Daoy (cell line): ENCODE data around the gene PALS2. TPM values are rescaled to one million over a fixed set of nuclear protein-coding genes. Genes with fewer than 3 reads are reported as not detected.

Experiments used
- DNase-seq: peaks from one replicate; pipeline ENCODE4 v3.0.0-alpha.2; 2015; ENCODE audit warnings: low read depth
- total RNA-seq: library from RNA; depleted of rRNA; stranded (reverse); fragments of >200 nt; shearing (Covaris generic); gene quantifications from 2 replicates; pipeline ENCODE4 v1.2.3, GENCODE V29; 2014; rRNA removed

PALS2 gene
- 51.1 and 55.8 TPM in 2 replicates for total RNA-seq

DNA sequence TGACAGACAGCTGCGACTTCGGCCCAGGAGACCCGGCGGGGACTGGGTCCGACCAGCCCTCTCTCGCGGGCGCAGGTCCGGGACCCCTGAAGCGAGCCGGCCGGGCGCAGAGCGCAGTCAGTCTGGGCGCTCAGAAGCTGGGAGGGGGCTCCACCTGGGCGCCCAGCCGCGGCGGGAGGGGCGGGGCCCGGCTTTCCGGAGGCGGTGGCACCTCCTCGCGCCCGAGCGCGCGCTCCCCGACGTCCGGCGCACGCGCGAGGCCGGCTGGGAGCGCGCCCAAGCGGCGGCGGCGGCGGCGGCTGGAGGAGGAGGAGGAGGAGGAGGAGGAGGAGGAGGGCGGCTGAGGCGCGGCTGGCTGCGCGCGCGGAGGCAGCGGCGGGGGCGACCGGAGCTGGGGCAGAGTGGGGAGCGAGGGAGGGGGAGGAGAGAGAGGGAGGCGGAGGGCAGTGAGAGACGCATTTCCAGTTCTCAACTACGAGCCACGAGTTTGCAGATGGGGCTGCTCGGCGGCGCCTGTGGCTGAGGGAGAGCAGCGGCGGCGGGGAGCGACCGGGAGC lies at the start of gene PALS2:
Gene PALS2, plus strand, starts transcription at position 456 of the 557 bp plus-strand sequence. CDS start 50,216 bp downstream, outside the sequence.
- DNase-seq = peak; percentile 94

DNA sequence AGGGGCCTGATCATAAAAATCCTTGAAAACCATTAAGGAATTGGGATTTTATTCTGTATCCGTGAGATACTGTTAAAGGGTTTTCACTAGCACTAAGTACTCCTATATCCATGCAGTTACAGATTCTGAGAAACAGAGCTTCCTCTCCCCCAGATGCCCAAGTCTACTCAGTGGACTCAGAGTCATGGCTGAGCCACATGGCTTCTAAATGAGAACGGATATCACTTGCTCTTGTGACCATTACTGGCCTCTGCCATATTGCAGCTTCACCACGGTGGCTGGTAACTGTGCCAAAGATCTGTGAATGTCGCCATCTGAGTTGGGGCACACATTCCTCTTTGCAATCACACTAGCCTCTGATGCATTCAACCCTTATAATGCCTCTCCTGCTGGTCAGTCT lies 42.0 kb upstream of the PALS2 start:
- no peak for DNase-seq

DNA sequence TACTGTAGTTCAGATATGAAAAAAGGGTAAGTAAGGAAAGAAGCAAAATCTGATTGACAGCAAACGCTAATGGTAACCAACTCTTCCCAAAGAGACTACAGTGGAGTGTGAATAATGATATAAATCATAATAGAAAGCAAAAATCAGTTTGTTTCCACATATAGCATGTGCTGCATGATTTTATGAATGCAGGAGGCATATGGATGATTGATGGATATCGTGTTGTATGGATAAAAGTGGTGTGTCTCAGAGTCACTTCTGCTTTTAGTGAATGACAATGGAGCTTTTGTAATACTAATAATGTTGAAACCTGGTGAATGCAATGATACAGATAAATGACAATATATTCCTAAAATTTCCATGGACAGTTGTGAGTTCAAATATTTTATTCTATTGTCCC lies 36.6 kb upstream of the PALS2 start:
- no peak for DNase-seq

DNA sequence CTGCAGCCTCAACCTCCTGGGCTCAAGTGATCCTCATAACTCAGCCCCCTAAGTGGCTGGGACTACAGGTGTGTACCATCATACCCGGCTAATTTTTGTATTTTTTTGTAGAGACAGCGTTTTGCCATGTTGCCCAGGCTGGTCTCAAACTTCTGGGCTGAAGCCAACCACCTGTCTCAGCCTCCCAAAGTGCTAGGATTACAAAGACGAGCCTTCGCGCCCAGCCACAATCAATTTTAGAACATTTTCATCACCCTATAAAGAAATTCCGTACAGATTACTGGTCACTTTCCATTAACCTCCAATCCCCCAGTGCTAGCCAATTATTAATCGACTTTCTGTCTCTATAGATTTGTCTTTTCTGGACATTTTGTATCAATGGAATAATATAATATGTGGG lies 32.3 kb upstream of the PALS2 start:
- no peak for DNase-seq

GRCh38 chr7:24545215-24545614 lies 28.0 kb upstream of the PALS2 start:
- no peak for DNase-seq

DNA sequence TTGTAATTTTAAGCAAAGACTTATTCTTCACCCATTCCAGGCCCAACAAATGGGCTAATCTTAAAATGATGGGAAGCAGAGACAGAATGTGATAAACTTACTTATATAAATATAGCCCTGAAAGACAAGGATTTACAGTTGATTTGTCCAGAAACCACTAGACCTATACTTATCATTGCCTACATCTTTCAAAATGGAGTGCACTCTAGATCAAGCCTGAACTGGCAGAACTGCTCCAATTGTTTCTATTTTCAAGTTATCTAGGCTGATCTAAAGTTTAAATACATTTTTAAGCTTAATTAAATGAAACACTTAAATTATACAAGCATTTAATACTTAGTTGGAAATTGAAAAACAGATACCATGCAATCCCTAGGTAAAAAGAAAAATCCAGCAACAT lies 24.9 kb upstream of the PALS2 start:
- DNase-seq = no peak

DNA sequence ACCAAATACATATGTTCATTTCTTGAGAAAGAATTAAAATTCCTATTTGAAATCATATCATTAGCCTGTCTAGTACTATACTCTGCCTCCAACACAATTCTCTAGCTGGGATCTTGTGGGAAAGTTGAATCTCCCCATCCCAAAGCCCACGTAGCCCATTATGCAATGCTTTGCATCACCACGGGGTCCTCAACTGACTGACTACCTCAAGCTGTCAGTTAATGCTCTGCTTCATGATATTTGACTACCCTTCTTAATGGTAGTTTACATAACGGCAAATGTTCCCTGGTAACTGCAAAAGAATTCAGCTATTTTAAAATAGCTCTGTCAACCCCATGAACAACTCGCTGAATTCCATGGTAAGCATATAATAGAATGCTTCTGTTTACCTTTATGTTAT lies 23.3 kb upstream of the PALS2 start:
- no peak for DNase-seq

GRCh38 chr7:24555184-24555583 lies 18.1 kb upstream of the PALS2 start:
- no peak for DNase-seq

DNA sequence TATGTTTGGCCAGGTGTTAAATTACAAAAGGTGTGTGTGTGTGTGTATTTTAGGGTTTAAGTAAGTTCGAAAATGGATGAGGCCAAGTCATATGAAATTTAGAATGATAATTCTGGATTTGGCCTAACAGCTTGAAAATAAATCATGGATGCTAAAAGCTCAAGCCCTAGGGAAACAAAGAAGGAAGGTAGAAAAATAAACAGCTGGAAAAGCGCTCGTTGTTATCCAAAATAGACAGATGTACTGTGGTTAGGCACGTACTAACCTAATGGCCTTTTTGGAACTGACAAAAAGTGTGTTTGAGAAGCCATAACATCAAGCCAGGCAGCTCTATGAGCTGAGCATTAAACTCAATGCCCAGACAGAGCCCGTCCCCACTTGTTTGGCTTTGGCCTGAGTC lies 17.5 kb upstream of the PALS2 start:
- no peak for DNase-seq

DNA sequence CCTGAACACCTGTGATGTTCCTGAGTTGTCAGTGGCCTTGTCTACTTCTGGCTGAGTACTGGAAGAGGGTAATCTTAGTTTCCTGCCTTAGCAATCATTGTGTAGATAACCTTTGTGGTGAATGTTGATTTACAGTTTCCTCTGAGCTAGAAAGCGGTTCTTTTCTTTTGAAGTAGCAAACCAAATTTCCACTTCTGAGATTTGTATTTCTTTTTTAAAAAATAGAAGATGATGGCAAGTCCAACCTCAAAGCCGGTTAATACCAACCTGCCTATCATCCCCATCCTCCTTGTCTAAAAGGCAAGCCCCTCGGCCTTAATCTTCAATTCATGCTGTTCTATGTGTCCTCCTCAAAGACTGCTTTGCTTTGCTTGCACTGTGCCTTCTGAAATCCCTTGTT lies 12.5 kb upstream of the PALS2 start:
- no peak for DNase-seq

GRCh38 chr7:24566274-24566673 lies 7.0 kb upstream of the PALS2 start:
- no peak for DNase-seq

- DNase-seq = no peak
Observed at GRCh38 chr7:24570983-24571382, 2.3 kb upstream of the PALS2 start.

GRCh38 chr7:24572016-24572392 lies 1.2 kb upstream of the PALS2 start:
- DNase-seq = no peak

GRCh38 chr7:24572393-24572996 lies 757 bp upstream of the PALS2 start:
- peak; percentile 72 for DNase-seq

DNA sequence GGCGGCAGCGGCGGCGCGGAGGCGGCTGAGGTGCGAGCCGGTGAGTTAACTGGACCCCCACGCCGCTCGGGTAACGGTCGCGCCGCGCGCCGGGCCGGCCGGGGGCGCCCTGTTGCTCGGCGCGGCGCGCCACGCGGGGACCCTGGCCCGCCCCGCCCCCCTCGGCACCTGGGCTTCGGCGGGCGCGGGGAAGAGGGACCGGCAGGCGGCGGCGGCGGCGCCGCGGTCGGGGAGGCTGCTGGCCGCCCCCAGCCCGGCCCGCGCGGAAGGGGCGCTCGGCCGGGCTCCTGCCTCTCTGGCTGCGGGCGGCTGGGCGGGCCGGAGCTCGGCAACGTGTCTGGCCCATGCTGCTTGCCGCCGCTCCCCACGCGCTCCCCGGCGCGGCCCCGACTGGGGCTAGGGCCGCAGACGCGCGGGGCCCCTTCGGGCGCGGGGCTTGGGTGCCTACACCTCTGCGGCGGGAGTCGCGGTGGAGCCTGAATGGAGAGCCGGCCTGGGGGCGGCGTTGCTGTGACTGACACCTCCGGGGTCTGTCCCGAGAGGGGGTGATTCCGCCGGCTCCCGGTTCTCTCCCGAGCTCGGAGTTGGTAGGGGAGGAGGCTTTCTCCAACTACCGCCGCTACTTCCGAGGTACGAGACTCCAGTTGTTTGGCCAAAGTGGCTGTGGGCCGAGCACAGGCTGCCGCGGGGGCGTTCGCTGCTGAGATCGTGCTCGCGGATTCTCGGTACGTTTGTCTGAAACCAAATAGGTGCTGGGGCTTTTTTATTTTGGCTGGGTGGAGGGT lies 494 bp downstream of the PALS2 start:
- peak; percentile 78 for DNase-seq

DNA sequence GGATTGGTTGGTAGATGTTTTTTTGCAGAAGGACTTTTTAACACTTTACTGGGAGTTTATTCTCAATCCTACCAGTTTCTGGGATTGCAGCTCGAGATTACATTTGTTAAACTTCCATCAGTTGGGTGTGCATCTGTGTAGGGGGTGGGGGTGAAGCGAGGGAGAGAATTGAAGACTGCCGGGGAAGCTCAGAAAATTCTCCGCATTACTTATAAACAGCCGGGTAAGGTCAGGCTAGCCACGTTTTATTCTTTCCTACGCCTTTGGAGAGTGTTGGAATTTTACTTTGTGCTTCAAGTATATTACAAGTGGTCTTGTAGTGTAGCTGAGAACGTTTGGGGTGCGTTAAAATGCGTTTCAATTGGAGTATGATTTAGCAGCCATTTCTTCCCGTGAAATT lies 1.1 kb downstream of the PALS2 start:
- no peak for DNase-seq

DNA sequence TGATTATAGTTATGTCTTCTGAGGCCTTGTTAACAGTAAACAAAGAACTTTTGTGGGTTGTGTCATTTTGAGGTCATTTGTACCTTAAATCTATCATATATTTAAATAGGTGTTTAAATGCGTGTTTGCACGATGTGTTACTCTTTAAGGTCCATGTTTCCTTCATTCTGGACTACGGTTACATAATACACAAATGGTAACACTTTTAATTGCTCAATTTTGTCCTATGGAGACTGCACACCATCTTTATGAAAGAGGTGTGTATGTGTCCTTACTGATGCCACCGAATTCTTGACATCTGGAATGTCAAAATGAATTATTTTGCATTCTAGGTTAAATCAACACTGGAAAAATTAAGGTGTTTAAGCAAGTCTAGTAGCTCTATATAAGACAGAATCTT lies 1.7 kb downstream of the PALS2 start:
- DNase-seq = no peak

- peak; percentile 75 for DNase-seq
Observed at GRCh38 chr7:24576171-24577025, 3.1 kb downstream of the PALS2 start.

DNA sequence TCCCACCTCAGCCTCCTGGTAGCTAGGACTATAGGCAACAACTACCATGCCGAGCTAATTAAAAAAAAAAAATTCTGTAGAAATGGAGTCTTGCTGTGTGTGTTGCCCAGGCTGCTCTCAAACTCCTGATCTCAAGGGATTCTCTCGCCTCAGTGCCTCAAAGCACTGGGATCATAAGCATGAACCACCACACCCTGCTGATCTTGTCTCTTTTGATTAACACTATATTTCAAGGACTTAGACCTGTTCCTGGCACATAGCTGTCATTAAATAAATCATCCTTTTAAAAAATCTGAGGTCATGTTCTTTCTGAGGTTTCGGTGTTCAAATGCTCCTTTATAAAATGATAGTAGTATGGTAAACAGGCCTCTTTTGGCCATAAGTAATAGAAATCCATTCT lies 4.8 kb downstream of the PALS2 start:
- no peak for DNase-seq

GRCh38 chr7:24580283-24580946 lies 7.2 kb downstream of the PALS2 start:
- peak; percentile 21 for DNase-seq

GRCh38 chr7:24582166-24582565 lies 8.9 kb downstream of the PALS2 start:
- DNase-seq = no peak

- DNase-seq = peak; percentile 48
Observed at GRCh38 chr7:24587853-24588252, 14.6 kb downstream of the PALS2 start.
